Testis (tissue), 2 donors: ENCODE results near the gene MAB21L4.

Experiments used
- POLR2A ChIP-seq: fragments of 450-650 bp; IDR thresholded peaks from one replicate; pipeline ENCODE4 v1.6.1; 2017; ENCODE audit warnings: antibody characterized with exemption, mild to moderate bottlenecking, moderate library complexity
- TF ChIP-seq, protein P1 (sequence below), 3 experiments: fragments of 450-650 bp in 2 of 3; fragments of 200-600 bp in 1 of 3; sonication (generic) in 1 of 3; IDR thresholded peaks; one replicate each; pipeline ENCODE4 v1.5.1; 2016 to 2019; ENCODE audit warnings: antibody characterized with exemption in 3 of 3, mild to moderate bottlenecking in 2 of 3, moderate library complexity in 1 of 3

DNA sequence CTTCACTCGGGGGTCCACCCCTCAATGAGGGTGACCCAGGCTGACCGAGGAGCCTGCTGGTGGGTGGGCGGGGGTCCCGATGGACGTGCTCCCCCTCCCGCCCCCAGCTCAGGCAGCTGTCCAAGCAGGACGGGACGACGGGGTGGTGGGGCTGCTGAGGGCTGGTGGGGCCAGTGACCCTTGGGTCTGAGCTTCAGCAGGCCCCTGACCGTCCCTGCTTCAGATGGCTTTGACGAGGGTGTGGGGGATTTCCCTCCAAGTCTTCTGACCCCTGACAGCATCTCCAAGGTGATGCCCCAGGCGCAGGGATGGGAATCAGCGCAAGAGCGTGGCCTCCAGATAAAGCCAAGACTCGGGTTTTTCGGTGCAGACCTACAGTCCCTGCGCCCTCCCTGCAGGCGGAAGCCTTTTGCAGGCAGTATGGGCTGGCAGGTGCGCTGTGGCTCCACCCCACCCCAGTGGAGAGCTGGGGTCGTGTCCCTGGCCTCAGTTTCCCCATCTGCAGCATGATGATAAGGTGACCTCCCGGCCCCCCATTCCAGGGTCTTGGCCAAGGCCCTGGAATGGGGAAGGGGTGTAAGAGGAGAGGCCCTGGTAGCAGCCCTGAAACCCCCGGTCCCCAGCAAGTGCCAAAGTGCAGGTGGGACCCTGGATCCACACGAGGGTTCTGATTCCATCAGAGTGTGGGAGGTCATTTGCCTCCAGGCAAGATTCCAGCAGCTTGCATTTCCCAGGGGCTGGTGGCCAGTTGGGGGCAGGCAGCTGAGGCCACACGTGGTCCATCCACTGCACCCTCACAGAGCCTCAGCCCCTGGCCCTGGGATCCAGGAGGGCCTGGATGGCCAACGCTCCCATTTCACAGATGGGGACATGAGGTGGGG lies 18.9 kb upstream of the MAB21L4 start:
- TF ChIP-seq, protein P1, sequence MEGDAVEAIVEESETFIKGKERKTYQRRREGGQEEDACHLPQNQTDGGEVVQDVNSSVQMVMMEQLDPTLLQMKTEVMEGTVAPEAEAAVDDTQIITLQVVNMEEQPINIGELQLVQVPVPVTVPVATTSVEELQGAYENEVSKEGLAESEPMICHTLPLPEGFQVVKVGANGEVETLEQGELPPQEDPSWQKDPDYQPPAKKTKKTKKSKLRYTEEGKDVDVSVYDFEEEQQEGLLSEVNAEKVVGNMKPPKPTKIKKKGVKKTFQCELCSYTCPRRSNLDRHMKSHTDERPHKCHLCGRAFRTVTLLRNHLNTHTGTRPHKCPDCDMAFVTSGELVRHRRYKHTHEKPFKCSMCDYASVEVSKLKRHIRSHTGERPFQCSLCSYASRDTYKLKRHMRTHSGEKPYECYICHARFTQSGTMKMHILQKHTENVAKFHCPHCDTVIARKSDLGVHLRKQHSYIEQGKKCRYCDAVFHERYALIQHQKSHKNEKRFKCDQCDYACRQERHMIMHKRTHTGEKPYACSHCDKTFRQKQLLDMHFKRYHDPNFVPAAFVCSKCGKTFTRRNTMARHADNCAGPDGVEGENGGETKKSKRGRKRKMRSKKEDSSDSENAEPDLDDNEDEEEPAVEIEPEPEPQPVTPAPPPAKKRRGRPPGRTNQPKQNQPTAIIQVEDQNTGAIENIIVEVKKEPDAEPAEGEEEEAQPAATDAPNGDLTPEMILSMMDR (IDR thresholded peaks at IDR 0.05): no peak
- TF ChIP-seq POLR2A: no peak
